Measurements from ENCODE around the gene MIPEP.

GRCh38 chr13:23820530-23820929 lies 68.7 kb downstream of the MIPEP start:
- TF ChIP-seq POLR2A (IDR thresholded peaks at IDR 0.05): no peak
- TF ChIP-seq, protein P1, sequence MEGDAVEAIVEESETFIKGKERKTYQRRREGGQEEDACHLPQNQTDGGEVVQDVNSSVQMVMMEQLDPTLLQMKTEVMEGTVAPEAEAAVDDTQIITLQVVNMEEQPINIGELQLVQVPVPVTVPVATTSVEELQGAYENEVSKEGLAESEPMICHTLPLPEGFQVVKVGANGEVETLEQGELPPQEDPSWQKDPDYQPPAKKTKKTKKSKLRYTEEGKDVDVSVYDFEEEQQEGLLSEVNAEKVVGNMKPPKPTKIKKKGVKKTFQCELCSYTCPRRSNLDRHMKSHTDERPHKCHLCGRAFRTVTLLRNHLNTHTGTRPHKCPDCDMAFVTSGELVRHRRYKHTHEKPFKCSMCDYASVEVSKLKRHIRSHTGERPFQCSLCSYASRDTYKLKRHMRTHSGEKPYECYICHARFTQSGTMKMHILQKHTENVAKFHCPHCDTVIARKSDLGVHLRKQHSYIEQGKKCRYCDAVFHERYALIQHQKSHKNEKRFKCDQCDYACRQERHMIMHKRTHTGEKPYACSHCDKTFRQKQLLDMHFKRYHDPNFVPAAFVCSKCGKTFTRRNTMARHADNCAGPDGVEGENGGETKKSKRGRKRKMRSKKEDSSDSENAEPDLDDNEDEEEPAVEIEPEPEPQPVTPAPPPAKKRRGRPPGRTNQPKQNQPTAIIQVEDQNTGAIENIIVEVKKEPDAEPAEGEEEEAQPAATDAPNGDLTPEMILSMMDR (IDR thresholded peaks at IDR 0.05): no peak
